ENCODE results near the gene C6orf58. TPM values are rescaled to one million over a fixed set of nuclear protein-coding genes. Genes with fewer than 3 reads are reported as not detected.

C6orf58 gene
- 0.55 TPM for total RNA-seq

GRCh38 chr6:127576874-127577273 lies at the start of gene C6orf58:
C6orf58 (plus strand) TSS chr6:127577174; CDS start chr6:127577186, 12 bp downstream.
- no peak for DNase-seq (ENCODE audit: low spot score)

GRCh38 chr6:127533011-127533410 lies 44.0 kb upstream of the C6orf58 start:
- no peak for DNase-seq (ENCODE audit: low spot score)

- DNase-seq (ENCODE audit: low spot score) = no peak
Observed at GRCh38 chr6:127533736-127534135, 43.2 kb upstream of the C6orf58 start.

GRCh38 chr6:127538750-127539264 lies 38.2 kb upstream of the C6orf58 start:
- no peak for DNase-seq (ENCODE audit: low spot score)

GRCh38 chr6:127539272-127539671 lies 37.7 kb upstream of the C6orf58 start:
- DNase-seq (ENCODE audit: low spot score) = no peak

GRCh38 chr6:127547215-127547614 lies 29.8 kb upstream of the C6orf58 start:
- no peak for DNase-seq (ENCODE audit: low spot score)

GRCh38 chr6:127547904-127548649 lies 28.9 kb upstream of the C6orf58 start:
- no peak for DNase-seq (ENCODE audit: low spot score)

- DNase-seq (ENCODE audit: low spot score) = no peak
Observed at GRCh38 chr6:127550403-127550802, 26.6 kb upstream of the C6orf58 start.

GRCh38 chr6:127554435-127555006 lies 22.5 kb upstream of the C6orf58 start:
- DNase-seq (ENCODE audit: low spot score) = no peak

GRCh38 chr6:127561660-127562059 lies 15.3 kb upstream of the C6orf58 start:
- DNase-seq (ENCODE audit: low spot score) = no peak

GRCh38 chr6:127564761-127565160 lies 12.2 kb upstream of the C6orf58 start:
- DNase-seq (ENCODE audit: low spot score) = no peak

- no peak for DNase-seq (ENCODE audit: low spot score)
Observed at GRCh38 chr6:127566119-127566518, 10.9 kb upstream of the C6orf58 start.

- DNase-seq (ENCODE audit: low spot score) = no peak
Observed at GRCh38 chr6:127566651-127567050, 10.3 kb upstream of the C6orf58 start.

GRCh38 chr6:127567476-127567875 lies 9.5 kb upstream of the C6orf58 start:
- no peak for DNase-seq (ENCODE audit: low spot score)

GRCh38 chr6:127570739-127571389 lies 6.1 kb upstream of the C6orf58 start:
- DNase-seq (ENCODE audit: low spot score) = no peak

- DNase-seq (ENCODE audit: low spot score) = no peak
Observed at GRCh38 chr6:127578900-127579299, 1.9 kb downstream of the C6orf58 start.

GRCh38 chr6:127581576-127581975 lies 4.6 kb downstream of the C6orf58 start:
- no peak for DNase-seq (ENCODE audit: low spot score)

GRCh38 chr6:127582777-127583462 lies 5.9 kb downstream of the C6orf58 start:
- no peak for DNase-seq (ENCODE audit: low spot score)

- DNase-seq (ENCODE audit: low spot score) = no peak
Observed at GRCh38 chr6:127585123-127585522, 8.1 kb downstream of the C6orf58 start.

GRCh38 chr6:127586372-127586771 lies 9.4 kb downstream of the C6orf58 start:
- DNase-seq (ENCODE audit: low spot score) = no peak

GRCh38 chr6:127587875-127588274 lies 10.9 kb downstream of the C6orf58 start:
- DNase-seq (ENCODE audit: low spot score) = no peak

- no peak for DNase-seq (ENCODE audit: low spot score)
Observed at GRCh38 chr6:127589135-127589534, 12.2 kb downstream of the C6orf58 start.

Data from ureter (tissue), 1 donor.